ENCODE results near the gene BMS1. TPM values are rescaled to one million over a fixed set of nuclear protein-coding genes. Genes with fewer than 3 reads are reported as not detected.

BMS1 gene
- total RNA-seq, 4 donors from 2014 or later = 18.7 to 26.5 (median 21.7) TPM

GRCh38 chr10:42780456-42780855, 2.1 kb upstream of the BMS1 start:
- Histone ChIP-seq H3K27ac (no peak overlapping the region), H3K36me3 (peaks cover 0 to 14% of the 10 kb centered on the region in 2 donors), H3K9me3 (no peaks in the 10 kb centered on the region), H3K27me3 (no peaks in the 10 kb centered on the region), H3K4me3 (no peak overlapping the region), H3K4me1 (peaks cover 7 to 12% of the 10 kb centered on the region in 2 donors)
- intact Hi-C loops (cut with DNase I; ENCODE audit: low total_unique reads) (loop anchor here (5.0 kb wide), 1 partner anchor 228 kb away; no protein-coding TSS in a partner anchor), in situ Hi-C loops (cut with MboI; ENCODE audit: low sequenced_read_pairs in 4 of 4) (loop anchor here in 2 of 4 donors (10.0 kb wide), 1 partner anchor 226 kb away; no protein-coding TSS in a partner anchor)
- ATAC-seq (no peak), DNase-seq (no peak)
- no peak for TF ChIP-seq CTCF (IDR thresholded peaks at IDR 0.05 in 4 of 5, conservative IDR thresholded peaks at IDR 0.05 in 1 of 5)
- TF ChIP-seq POLR2A (IDR thresholded peaks at IDR 0.05) = no peak

GRCh38 chr10:42781893-42782445, 626 bp upstream of the BMS1 start:
- H3K4me3 ChIP-seq = peak overlapping the region; percentile 71 to 80 (median 76)
- TF ChIP-seq CTCF (IDR thresholded peaks at IDR 0.05 in 4 of 5, conservative IDR thresholded peaks at IDR 0.05 in 1 of 5) (no peak), POLR2A (IDR thresholded peaks at IDR 0.05) (no peak)
- peaks cover 7 to 12% of the 10 kb centered on the region in 2 donors for H3K4me1 ChIP-seq
- ATAC-seq (peak in 1 of 2 donors; percentile 1), DNase-seq (no peak)
- intact Hi-C loops (cut with DNase I; ENCODE audit: low total_unique reads) = loop anchor here (1.0 to 5.0 kb wide), 4 partner anchors 28 to 230 kb away; partner anchors contain the start of gene ZNF33B
- peak overlapping the region; percentile 83 to 89 (median 85) for H3K27ac ChIP-seq
- in situ Hi-C loops (cut with MboI; ENCODE audit: low sequenced_read_pairs in 4 of 4) = loop anchor here in 2 of 4 donors (10.0 kb wide), 1 partner anchor 227 kb away; no protein-coding TSS in a partner anchor
- peaks cover 0 to 29% of the 10 kb centered on the region in 2 donors for H3K36me3 ChIP-seq
- H3K27me3 ChIP-seq = no peaks in the 10 kb centered on the region
- H3K9me3 ChIP-seq = no peaks in the 10 kb centered on the region

GRCh38 chr10:42783181-42783549, 570 bp downstream of the BMS1 start:
- H3K27me3 ChIP-seq = no peaks in the 10 kb centered on the region
- in situ Hi-C loops (cut with MboI; ENCODE audit: low sequenced_read_pairs in 4 of 4) = loop anchor here in 2 of 4 donors (10.0 kb wide), 1 partner anchor 228 kb away; no protein-coding TSS in a partner anchor
- peaks cover 0 to 41% of the 10 kb centered on the region in 2 donors for H3K36me3 ChIP-seq
- ATAC-seq (peak in 1 of 2 donors; percentile 45), DNase-seq (peak in 1 of 2 donors; percentile 25)
- peak overlapping the region; percentile 83 to 89 (median 85) for H3K27ac ChIP-seq
- TF ChIP-seq POLR2A (IDR thresholded peaks at IDR 0.05) (no peak), CTCF (IDR thresholded peaks at IDR 0.05 in 4 of 5, conservative IDR thresholded peaks at IDR 0.05 in 1 of 5) (no peak)
- H3K9me3 ChIP-seq = no peaks in the 10 kb centered on the region
- peak overlapping the region; percentile 71 to 80 (median 76) for H3K4me3 ChIP-seq
- intact Hi-C loops (cut with DNase I; ENCODE audit: low total_unique reads) = loop anchor here (5.0 kb wide), 1 partner anchor 231 kb away; no protein-coding TSS in a partner anchor
- H3K4me1 ChIP-seq = peaks cover 7 to 12% of the 10 kb centered on the region in 2 donors

- Histone ChIP-seq H3K36me3 (peaks cover 0 to 64% of the 10 kb centered on the region in 2 donors), H3K4me1 (peaks cover 7 to 12% of the 10 kb centered on the region in 2 donors), H3K27ac (no peak overlapping the region), H3K27me3 (no peaks in the 10 kb centered on the region), H3K4me3 (no peak overlapping the region), H3K9me3 (no peaks in the 10 kb centered on the region)
- DNase-seq (no peak), ATAC-seq (no peak)
- in situ Hi-C loops (cut with MboI; ENCODE audit: low sequenced_read_pairs in 4 of 4) (loop anchor here in 2 of 4 donors (10.0 kb wide), 1 partner anchor 231 kb away; no protein-coding TSS in a partner anchor), intact Hi-C loops (cut with DNase I; ENCODE audit: low total_unique reads) (no loop called here)
- no peak for TF ChIP-seq CTCF (IDR thresholded peaks at IDR 0.05 in 4 of 5, conservative IDR thresholded peaks at IDR 0.05 in 1 of 5)
- TF ChIP-seq POLR2A (IDR thresholded peaks at IDR 0.05) = no peak
Measured at GRCh38 chr10:42785759-42786158, 3.2 kb downstream of the BMS1 start.
